Body of pancreas (tissue), 4 donors: ENCODE results near the gene DEK. TPM values are rescaled to one million over a fixed set of nuclear protein-coding genes. Genes with fewer than 3 reads are reported as not detected.

Source experiments
- ATAC-seq: fragments of 150-250 bp; one replicate; pipeline ENCODE4 v1.9.1; 2016
- DNase-seq, 4 donors: peaks; one replicate each; pipeline ENCODE4 v3.0.0-alpha.2; 2019
- H3K27ac ChIP-seq, 4 donors: fragments of 200-600 bp; sonication (generic); 1 replicate in 3 of 4; 2 replicates in 1 of 4; pipeline versions ENCODE4 v1.5.1 to v1.6.1; 2016 to 2019; ENCODE audit warnings: mild to moderate bottlenecking in 1 of 4, mixed read lengths in 1 of 4, moderate library complexity in 1 of 4
- H3K27me3 ChIP-seq, 2 donors: fragments of 200-600 bp; sonication (generic); one replicate each; pipeline ENCODE4 v1.6.0; 2016; ENCODE audit warnings: mild to moderate bottlenecking in 1 of 2
- H3K36me3 ChIP-seq, 2 donors: fragments of 200-600 bp; sonication (generic); replicated peaks in 1 of 2; 2 replicates each; pipeline ENCODE4 v1.5.1; 2016; ENCODE audit warnings: low read depth in 2 of 2; ENCODE audit not compliant: insufficient read depth in 1 of 2
- H3K4me1 ChIP-seq: fragments of 200-600 bp; sonication (generic); one replicate; pipeline ENCODE4 v1.6.0; 2016
- H3K4me3 ChIP-seq, 2 donors: fragments of 200-600 bp; sonication (generic); 1 replicate in 1 of 2; 2 replicates in 1 of 2; pipeline ENCODE4 v1.5.1; 2016 to 2019
- H3K9me3 ChIP-seq, 3 donors: fragments of 200-600 bp; sonication (generic); 1 replicate in 2 of 3; 2 replicates in 1 of 3; pipeline ENCODE4 v1.5.1; 2016
- POLR2A ChIP-seq, 3 donors: fragments of 450-650 bp; IDR thresholded peaks; one replicate each; pipeline ENCODE4 v1.6.1; 2016; ENCODE audit warnings: antibody characterized with exemption in 3 of 3, mild to moderate bottlenecking in 2 of 3
- WGBS, 2 donors: methylation state at CpG; one replicate each; pipeline ENCODE4 v1.1.5; 2017; 5-methylcytosine and 5-hydroxymethylcytosine counted together
- intact Hi-C: fragments of 100-400 bp; cut with DNase I; formaldehyde crosslinking; loops from one replicate; pipeline ENCODE4 v1.15.1; 2023
- total RNA-seq, 2 donors: library from RNA; depleted of rRNA; stranded (reverse); fragments of >200 nt; gene quantifications; one replicate each; pipeline ENCODE4 v1.1.0, GENCODE V29; 2016
- TF ChIP-seq, protein P1 (sequence below), 7 experiments: fragments of 450-650 bp in 4 of 7; fragments of 200-600 bp in 3 of 7; sonication (generic) in 3 of 7; IDR thresholded peaks; one replicate each; pipeline ENCODE4 v1.5.1; 2016 to 2019; ENCODE audit warnings: antibody characterized with exemption in 7 of 7

Gene DEK
- total RNA-seq, 2 donors from 2014 or later: 67.2 to 72.9 TPM

DNA sequence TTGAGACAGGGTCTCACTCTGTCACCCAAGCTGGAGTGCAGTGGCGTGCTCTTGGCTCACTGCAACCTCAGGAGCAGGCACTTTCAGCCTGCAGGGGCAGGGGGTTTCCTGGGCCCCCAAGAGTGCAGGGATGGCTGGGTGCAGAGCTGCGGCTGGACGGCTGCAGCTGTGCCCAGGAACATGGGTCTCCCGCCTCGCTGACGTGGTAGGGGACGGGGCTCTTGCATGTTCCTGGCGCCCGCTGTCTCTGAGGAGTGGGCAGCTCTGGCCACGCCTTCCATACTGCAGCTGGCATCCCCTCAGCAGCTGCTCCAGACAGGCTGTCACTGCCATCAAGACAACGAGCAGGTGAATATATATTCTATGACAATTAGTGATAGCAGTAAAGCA is 2.2 kb upstream of the DEK start:
- Histone ChIP-seq H3K4me1 (peaks cover 33% of the 10 kb centered on the region), H3K36me3 (no peaks in the 10 kb centered on the region), H3K27ac (no peak overlapping the region), H3K27me3 (no peaks in the 10 kb centered on the region), H3K4me3 (no peak overlapping the region), H3K9me3 (no peaks in the 10 kb centered on the region)
- 88 to 91% methylated on average over 9 to 11 of the region's 11 CpGs for WGBS, 2 donors
- no peak for DNase-seq
- ATAC-seq: no peak
- intact Hi-C loops: no loop called here
- TF ChIP-seq, protein P1, sequence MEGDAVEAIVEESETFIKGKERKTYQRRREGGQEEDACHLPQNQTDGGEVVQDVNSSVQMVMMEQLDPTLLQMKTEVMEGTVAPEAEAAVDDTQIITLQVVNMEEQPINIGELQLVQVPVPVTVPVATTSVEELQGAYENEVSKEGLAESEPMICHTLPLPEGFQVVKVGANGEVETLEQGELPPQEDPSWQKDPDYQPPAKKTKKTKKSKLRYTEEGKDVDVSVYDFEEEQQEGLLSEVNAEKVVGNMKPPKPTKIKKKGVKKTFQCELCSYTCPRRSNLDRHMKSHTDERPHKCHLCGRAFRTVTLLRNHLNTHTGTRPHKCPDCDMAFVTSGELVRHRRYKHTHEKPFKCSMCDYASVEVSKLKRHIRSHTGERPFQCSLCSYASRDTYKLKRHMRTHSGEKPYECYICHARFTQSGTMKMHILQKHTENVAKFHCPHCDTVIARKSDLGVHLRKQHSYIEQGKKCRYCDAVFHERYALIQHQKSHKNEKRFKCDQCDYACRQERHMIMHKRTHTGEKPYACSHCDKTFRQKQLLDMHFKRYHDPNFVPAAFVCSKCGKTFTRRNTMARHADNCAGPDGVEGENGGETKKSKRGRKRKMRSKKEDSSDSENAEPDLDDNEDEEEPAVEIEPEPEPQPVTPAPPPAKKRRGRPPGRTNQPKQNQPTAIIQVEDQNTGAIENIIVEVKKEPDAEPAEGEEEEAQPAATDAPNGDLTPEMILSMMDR (IDR thresholded peaks at IDR 0.05): no peak
- no peak for TF ChIP-seq POLR2A (IDR thresholded peaks at IDR 0.05)

DNA sequence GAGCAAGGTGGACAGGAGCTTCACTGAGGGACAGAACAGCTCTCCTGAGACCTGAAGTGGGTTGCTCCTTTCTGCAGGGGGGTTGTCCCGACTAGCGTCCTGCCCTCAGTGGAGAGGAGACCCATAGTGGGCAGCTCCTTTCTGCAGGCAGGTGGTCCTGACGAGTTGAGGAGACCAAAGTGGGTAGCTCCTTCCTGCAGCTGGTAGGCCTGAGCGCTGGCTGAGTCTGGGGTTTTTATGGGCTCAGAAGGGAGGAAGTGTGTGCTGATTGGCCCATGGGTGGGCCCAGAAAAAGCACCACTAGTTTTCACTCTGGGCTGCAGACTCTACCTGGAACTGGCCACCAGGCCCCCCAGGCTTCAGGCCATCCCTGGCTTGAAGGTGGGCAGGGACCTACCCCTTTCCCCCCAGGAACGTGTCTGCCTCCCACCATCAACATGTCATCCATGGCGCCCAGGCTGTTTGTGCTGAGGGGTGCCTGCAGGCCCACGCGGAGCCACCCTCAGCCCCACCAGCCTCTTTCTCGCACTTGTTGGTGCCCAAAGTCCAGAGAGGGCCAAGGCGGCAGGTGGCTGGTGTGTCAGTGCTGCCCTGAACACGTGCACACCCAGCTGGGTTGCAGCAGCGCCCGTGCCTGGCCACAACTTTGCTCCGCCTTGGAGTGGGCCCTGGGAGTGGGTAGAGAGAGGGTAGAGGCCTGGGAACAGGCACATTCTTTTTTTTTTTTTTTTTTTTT is 1.6 kb upstream of the DEK start:
- H3K27ac ChIP-seq: no peak overlapping the region
- H3K36me3 ChIP-seq: no peaks in the 10 kb centered on the region
- peaks cover 39% of the 10 kb centered on the region for H3K4me1 ChIP-seq
- TF ChIP-seq, protein P1 (IDR thresholded peaks at IDR 0.05): no peak
- no peak for TF ChIP-seq POLR2A (IDR thresholded peaks at IDR 0.05)
- DNase-seq (no peak), ATAC-seq (no peak)
- no peaks in the 10 kb centered on the region for H3K27me3 ChIP-seq
- no peaks in the 10 kb centered on the region for H3K9me3 ChIP-seq
- no peak overlapping the region for H3K4me3 ChIP-seq
- intact Hi-C loops: no loop called here
- WGBS, 2 donors: 95 to 96% methylated on average over 12 of the region's 14 CpGs

DNA sequence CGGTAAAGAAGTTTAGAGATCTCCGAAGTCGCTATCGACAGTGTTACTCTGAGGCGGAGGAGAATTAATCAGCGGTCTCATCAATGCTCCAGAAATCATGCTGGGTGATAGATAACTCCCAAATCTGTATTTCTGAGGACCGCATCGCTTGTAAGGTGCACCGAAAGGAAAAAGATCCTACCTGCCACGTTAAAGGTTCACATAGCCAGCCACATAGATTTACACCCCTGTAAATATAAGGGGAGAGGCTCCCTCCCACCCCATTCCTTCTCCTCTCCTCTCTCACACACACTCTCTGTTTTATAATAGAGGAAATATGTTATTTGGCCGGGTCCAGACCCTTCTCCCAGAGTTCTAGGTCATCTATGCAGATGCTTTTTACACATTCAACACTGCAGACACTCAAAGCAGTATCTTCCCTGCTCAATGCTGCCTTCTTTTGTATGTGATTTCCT is 620 bp upstream of the DEK start:
- Histone ChIP-seq H3K4me1 (peaks cover 48% of the 10 kb centered on the region), H3K27me3 (no peaks in the 10 kb centered on the region), H3K4me3 (peak overlapping the region in 1 of 2 donors; percentile 21), H3K36me3 (no peaks in the 10 kb centered on the region), H3K27ac (peak overlapping the region; percentile 93 to 100 (median 96)), H3K9me3 (no peaks in the 10 kb centered on the region)
- 2 to 5% methylated on average over 7 to 11 of the region's 11 CpGs for WGBS, 2 donors
- intact Hi-C loops: no loop called here
- DNase-seq: no peak
- TF ChIP-seq POLR2A (IDR thresholded peaks at IDR 0.05): no peak
- TF ChIP-seq, protein P1 (IDR thresholded peaks at IDR 0.05): no peak
- no peak for ATAC-seq

DNA sequence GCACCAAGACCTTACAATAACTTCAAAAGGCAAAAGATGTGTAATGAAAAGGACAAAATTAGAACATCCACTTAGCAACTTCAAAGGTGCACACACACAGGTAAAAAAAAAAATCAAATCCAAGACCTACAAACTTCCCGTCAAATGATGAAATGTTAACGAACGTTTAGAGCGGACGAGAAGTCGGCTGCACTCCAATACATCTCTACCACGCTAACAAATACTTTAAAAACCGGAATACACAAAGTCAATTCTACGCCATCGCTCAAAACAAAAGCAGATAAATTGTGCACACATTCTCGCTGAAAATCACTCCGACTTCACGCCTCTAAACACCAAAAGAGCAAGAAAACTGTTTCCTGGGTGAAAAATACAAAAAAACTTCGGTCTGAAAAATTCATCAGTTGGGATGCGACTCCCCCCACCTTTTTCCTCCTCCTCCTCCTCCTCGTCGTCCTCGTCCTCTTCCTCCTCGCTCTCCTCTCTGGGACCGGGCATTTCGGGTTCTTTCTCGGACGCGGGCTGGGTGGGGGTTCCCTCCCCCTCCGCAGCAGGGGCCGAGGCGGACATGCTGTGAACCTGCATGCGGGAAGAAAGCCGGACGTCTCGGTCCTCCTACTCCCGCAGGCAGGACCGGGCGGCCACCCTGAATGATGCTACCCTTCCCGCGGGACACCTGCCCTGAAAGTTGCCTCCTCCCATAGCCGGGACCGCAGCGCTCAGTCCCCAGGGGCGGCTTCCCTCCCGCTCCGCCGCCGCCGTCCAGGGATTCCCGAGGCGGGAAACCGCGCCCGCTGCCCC is 712 bp downstream of the DEK start:
- peak in 1 of 3 donors; percentile 9 for TF ChIP-seq POLR2A (IDR thresholded peaks at IDR 0.05)
- TF ChIP-seq, protein P1 (IDR thresholded peaks at IDR 0.05): no peak
- 0% methylated on average over 32 to 50 of the region's 50 CpGs for WGBS, 2 donors
- H3K27ac ChIP-seq: peak overlapping the region; percentile 93 to 100 (median 96)
- peaks cover 42% of the 10 kb centered on the region for H3K4me1 ChIP-seq
- H3K4me3 ChIP-seq: peak overlapping the region; percentile 69 to 82
- H3K9me3 ChIP-seq: no peaks in the 10 kb centered on the region
- H3K36me3 ChIP-seq: no peaks in the 10 kb centered on the region
- DNase-seq (no peak), ATAC-seq (no peak)
- intact Hi-C loops: no loop called here
- H3K27me3 ChIP-seq: no peaks in the 10 kb centered on the region
